Suprapubic skin (tissue), 3 donors: ENCODE measurements around the gene IL2RA.

Source experiments
- CTCF ChIP-seq, 2 donors: fragments of 200-600 bp in 1 of 2; fragments of 450-650 bp in 1 of 2; sonication (generic) in 1 of 2; IDR thresholded peaks; one replicate each; pipeline ENCODE4 v1.5.1; 2016 to 2019; ENCODE audit warnings: antibody characterized with exemption in 2 of 2, mild to moderate bottlenecking in 1 of 2, moderate library complexity in 1 of 2
- POLR2A ChIP-seq, 2 donors: fragments of 450-650 bp; IDR thresholded peaks; one replicate each; pipeline ENCODE4 v1.6.1; 2017; ENCODE audit warnings: antibody characterized with exemption in 2 of 2, mild to moderate bottlenecking in 2 of 2, moderate library complexity in 2 of 2

- TF ChIP-seq CTCF (IDR thresholded peaks at IDR 0.05) (no peak), POLR2A (IDR thresholded peaks at IDR 0.05) (no peak)
Observed at GRCh38 chr10:6072215-6072934, 10.2 kb upstream of the IL2RA start.
